22Rv1 (cell line): ENCODE data around the gene UNC79.

Experiments
- CTCF ChIP-seq: fragments of 450-650 bp; IDR thresholded peaks from 2 replicates; pipeline ENCODE4 v1.5.1; 2017; ENCODE audit warnings: mild to moderate bottlenecking
- ZFX ChIP-seq: fragments of 450-650 bp; IDR thresholded peaks from 2 replicates; pipeline ENCODE4 v1.6.1; 2017; ENCODE audit warnings: antibody characterized with exemption, borderline replicate concordance

- TF ChIP-seq ZFX (no peak), CTCF (no peak)
Observed at GRCh38 chr14:93665169-93665568, 234.4 kb downstream of the UNC79 start.
